Measurements from ENCODE around the gene PDZD7.
"Not testable (repeated sequence)": the region's sequence is repeated elsewhere in the genome, so short reads cannot be mapped to it uniquely, and the experiment has no call there.

PDZD7 gene

DNA sequence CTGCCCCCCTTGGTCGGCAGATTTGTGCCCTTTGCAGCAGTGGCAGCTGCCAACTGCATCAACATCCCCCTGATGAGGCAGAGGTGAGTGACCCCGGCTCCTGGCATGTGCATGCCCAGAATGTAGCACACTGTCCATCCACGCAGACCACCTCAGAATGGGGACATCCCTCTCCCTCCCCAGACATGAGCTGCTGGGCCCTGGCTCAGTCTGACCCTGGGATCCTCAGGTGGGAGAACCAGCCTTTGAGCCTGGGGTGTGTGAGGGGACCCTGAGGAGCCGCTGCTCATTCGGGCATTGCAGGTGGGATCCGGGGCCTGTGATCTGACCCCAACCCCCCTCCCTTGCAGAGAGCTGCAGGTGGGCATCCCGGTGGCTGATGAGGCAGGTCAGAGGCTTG is 5.8 kb upstream of the PDZD7 start:
- no peak for DNase-seq

DNA sequence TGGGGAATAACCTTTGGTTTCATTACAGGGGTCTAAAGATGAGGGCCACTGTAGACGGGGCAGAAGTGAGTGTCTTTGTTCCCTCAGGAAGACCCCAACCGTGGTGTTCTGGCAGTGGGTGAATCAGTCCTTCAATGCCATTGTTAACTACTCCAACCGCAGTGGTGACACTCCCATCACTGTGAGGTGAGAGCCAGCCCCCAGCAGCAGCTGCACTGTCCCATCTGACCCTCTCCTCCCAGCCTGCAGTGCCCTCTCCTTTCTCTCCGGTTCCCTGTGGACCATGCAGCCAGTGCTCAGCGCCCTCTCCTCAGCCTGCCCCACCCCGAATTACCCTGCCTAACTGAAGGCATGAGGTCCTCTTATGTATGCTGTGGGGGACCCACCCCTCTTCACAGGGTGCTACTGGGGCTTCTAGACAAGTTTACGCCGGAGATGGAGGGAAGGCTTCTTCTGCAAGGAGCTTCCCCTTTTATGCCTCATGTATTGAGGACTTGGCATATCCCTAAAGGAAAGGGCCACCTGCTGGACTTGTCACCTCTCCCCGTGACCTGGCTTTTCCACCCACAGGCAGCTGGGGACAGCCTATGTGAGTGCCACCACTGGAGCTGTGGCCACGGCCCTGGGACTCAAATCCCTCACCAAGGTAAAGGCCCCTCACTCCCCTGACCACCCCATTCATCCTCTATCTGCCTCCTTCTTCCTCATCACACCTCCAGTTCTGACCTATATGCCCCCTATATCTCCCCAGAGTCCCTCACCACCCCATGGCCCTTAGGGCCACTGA is 5.2 kb upstream of the PDZD7 start:
- DNase-seq = no peak

DNA sequence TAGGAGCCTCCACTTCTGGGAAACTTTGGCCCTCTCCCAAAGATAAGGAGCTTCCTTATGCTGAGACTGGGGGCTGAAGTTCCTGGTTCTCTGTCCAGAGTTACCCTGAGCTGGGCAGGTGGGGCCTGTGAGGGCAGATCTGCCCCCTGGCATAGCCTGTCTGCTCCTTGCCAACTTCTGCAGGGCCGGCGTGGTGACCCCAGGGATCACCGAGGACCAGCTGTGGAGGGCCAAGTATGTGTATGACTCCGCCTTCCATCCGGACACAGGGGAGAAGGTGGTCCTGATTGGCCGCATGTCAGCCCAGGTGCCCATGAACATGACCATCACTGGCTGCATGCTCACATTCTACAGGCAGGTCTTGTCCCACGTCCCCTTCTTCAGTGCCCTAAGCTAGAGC is 4.4 kb upstream of the PDZD7 start:
- DNase-seq = no peak

DNA sequence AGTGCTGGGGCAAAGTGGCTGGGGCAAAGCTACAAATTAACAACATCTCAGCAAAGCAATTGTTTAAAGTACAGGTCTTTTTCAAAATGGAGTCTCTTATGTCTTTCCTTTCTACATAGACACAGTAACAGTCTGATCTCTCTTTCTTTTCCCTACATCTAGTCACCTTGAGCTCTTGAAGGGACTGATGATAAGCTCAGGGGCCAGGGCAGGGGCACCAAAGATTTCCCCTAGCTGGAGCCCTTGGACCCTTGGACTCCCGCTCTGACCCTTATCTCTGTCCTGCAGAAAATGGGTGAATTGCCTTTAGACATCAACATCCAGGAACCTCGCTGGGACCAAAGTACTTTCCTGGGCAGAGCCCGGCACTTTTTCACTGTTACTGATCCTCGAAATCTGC is 3.5 kb upstream of the PDZD7 start:
- not testable (repeated sequence) for DNase-seq

DNA sequence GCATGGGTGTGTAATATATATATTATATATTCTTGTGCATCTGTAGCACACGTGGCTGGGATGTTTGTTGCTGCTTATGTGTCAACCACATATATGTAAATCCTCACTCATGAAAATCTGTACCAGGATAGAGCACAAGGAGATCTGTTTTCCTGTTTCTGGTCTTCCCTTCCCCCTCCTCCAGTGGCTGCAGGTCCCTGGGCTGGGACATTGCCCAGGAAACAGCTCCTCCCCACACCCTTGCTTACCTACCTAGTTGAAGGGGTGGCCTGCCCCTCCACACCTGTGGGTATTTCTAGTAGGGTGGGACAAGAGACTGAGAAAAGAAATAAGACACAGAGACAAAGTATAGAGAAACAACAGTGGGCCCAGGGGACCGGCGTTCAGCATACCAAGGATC is 2.3 kb upstream of the PDZD7 start:
- DNase-seq = no peak

DNA sequence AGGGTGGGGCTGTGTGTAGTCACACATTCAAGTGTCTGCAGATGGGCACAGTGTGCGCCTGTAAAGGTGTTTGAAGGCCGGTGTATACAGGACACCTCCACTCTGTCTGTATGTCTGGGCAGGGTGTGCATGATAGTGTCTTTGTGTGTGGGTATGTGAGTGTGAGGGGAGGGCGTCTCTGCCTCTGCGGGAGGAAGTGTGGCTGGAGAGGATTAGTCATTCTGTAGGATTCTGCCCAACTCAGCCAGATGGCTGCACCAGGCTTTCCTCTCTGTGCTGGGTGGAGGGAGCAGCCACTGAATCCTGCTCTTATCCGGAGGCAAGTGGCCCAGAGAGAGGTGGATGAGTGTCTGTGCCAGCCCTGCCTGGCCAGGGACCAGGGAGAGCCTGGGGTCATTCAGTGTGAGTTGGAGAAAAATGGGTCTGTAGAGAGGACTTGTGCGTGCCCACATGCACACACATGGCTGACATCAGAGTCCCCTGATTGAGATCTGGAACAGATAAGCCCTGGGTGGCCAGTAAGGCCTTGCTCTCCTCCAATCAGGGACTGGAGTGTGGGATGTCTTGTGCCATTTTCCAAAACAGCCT is 1.8 kb upstream of the PDZD7 start:
- DNase-seq = peak; percentile 33 to 75

DNA sequence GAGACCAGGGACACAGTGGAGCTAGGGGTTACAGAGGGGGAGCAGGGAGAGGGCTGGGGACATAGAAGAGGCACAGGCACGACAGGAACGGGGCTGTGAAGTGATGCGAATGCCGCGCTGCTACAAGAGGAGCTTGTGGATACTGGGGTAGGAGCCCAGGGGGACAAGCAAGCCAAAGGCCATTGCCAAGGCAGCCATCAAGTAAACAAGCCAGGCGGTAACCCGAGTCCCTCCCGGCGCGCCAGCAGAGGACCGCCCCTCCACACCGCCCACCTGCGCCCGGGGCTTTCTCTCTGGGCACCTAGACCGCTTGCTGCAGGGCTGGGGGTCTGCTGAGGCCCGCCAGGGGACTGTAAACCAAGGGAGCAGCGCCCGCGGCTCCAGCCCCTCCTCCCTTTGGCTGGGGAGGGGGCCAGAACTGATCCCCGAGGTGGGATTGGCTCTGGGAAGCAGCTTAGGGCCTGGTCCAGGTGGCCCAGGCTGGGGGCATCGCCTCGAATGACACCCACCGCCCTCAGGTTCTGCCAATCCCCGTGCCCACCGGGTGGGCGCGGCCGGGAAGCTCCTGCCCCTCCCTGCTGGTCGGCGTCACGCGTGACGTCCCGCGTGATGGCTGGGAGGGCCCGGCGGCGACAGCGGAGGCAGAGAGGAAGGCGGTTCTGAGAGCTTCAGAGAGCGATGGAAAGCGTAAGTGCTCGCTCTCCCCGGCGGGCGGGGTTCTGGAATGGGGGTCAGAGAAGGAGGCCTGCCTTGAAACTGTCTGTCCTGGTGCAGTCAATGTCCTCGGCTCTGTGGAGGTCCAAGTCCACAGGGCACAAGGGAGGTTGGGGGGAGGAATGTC is 1.1 kb upstream of the PDZD7 start:
- DNase-seq = peak; percentile 65 to 77

DNA sequence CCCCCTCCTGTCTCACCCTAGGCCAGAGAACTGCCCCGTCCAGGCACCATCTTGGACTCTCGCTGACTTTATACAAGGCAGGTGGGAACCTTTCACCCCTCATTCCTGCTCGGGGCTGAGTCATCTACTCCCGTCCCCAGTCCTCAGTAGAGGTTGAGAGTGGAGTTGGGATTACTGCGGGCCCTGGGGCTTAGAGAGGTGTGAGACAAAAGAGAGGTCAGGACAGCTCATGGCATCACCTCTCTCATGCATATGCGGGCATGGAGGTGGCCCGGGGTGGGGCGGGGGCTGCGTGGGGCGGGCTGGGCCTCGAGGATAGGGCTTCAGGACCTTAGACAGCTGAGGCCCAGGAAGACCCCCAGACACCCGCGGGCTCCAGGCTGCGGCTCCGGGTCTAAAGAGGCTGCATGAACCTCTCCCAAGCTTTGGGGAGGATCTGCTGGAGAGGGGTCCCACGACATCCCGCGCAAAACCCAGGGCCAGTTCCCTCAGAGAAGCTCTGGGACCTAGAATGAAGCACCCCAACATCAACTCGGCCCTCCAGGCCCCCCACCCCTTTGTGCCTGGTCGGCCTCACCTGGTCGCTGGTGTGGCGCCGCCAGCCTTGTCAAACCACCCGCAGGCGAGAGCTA is 317 bp downstream of the PDZD7 start:
- no peak for DNase-seq

DNA sequence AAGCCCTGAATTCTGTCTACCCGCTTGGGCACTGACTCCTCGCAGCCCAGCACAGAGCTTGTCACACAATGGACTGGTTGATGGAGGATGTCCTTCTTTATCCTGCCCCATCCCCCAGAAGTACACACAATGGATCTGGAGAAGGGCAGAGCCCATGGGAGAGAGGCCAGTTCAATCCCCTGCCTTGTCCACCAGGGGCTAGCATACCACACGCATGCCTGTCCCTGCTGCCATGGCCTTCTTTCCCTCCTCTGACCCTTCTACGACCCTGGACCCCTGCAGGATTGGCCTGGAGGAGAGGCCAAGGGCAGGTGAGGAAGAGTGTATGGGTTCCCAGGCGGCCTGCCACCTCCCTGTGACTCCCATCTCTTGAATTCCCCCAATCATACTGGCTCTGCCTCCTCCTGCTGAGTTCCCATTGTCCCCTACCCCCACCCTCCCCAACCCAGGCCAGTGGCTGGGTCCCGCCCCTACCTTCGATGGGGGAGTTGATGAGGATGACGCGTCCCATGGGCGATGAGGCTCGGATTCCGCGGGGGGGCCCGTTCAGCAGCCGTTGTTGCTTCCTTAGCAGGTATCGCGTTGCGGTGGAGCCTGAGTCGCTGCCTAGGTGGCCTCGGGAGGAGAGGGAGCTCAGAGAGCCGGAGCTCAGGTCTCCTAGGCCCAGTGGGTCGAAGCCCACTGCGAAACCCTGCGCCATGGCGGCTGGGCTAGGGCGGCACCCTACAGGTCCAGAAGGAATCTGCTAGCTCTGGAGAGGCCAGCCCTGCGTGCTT is 1.2 kb downstream of the PDZD7 start:
- no peak for DNase-seq

DNA sequence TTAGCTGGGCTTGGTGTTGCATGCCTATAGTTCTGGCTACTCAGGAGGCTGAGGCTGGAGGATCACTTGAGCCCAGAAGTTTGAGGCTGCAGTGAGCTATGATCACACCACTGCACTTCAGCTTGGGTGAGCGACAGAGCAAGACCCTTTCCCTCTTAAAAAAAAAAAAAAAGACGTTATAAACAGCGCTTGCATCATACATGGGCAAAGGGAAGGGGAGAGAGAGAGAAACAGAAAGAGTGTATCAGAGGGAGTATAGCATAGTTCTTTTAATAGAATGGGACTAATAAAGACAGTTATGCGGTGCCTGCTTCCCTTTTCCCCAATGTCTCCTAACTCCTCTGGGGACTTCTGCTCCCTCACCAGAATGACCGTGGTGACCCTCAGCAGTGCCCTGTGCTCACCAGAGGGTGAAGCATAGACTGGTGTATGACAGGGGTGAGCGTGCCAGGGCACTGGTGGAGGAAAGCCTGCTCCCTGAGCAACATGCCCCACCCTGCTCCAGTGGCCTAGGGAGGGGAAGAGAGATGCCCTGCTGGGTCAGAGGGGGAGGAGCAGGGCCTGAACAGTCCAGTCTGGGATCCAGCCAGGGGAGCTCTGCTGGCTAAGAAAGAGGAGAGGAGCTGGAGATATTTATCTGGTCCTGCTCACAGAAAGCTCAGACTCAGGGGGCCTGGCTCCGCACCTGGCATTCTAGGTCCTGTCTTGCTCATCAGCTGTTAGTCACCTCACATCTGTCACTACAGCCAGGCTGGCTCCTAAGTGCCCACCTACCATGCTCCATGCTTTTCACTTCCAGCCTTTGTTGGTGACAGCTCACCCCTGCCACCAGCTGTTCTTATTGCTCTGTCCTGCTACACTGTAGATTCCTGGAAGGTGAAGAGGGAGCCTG is 2.2 kb downstream of the PDZD7 start:
- DNase-seq = no peak

DNA sequence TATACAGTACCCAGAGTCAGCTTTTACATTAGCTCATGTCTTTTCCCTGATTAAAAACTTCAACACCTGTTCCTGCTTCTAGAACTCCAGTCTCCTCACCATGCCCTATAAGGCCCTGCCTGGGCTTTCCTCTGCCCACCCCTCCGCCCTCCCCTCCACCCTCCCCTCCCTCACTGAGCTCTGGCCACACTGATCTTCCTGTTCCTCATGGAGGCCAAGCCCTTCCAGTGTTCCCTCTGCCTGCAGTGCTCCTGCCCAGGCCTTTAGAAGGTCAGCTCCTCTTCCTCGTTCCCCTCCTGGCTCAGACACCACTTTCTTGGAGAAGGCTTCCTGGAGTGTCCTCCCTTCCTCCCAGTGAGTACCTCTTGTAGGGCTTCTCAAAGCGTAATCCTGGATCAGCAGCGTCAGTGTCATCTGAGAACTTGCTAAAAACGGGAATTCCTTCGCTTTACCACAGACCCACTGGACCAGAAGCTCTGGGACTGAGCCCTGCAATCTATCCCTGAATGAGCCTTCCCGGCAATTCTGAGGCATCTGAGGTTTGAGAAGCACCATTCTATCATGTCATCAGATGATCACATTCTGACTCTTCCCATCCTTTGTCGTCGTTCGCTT is 3.7 kb downstream of the PDZD7 start:
- no peak for DNase-seq

DNA sequence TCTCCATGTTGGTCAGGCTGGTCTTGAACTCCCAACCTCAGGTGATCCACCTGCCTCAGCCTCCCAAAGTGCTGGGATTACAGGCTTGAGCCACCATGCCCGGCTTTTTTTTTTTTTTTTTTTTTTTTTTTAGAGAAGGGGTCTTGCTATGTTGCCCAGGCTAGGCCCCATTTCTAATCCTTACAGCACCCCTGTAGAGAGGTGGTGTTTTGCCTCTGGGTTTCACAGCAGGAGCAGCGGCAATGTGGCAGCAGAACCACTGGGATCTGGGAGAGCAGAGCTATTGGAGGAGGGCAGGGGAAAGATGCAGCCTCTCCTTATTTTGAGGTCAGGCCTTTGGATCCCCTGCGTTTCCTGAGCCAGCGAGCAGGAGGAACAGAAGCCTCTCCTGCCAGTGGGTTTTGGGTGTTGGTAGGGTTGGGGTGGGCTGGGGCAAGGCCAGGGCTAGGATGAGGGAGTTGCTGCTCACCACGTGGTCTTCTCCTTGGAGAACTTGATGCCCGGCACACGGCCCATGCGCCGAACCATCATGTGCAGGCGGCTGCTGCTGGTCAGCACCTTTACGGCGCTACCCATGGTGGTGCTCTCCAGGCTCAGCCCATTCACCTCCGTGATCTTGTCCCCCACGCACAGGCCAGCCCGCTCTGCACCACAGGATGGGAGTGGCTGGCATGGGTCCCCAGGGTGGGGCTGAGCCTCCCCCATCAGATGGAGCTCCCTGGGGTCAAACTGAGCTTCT is 7.8 kb downstream of the PDZD7 start:
- no peak for DNase-seq

DNA sequence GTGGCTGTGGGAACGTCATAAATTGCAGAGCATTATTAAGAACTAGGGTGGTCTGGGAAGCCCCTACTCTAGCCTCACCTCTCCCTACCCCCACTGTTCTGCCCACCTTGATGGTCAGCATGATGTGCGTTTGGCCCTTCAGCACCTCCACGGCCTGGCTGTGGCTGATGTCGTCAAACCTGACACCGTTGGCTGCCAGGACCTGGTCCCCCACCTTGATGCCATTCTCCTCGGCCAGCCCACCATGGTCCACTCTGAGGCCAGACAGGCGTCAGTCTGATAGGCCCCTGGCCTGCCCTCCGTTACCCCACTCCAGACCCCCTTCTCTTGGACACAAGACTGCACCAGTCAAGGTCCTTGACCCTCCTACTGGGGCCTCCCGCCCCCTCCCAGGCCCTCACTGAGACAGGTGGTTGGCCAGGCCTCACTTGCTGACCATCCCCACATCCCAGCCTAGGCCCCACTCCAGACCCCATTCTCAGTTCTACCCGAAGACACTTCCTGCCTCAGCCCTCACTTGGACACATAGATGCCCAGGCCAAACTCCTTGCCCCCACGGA is 9.2 kb downstream of the PDZD7 start:
- DNase-seq = no peak

DNA sequence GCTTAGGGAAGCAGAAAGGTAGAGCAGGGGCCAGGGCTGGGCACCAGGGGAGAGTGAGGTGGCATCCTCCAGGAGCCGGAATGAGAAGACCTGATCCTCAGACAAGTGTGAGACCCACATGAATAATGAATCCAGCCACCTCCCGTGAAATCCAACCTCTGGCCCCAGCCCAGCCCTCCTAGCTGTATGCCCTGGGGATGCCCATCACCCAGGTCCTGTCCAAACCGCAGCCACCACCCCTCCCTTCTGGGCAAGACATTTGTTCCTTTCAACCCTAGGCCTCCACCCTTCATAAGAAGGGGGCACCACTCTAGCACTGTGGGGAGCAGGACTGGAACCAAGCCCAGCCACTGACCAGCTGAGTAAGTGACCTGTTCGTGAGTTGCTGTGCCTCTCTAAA is 9.7 kb downstream of the PDZD7 start:
- no peak for DNase-seq

DNA sequence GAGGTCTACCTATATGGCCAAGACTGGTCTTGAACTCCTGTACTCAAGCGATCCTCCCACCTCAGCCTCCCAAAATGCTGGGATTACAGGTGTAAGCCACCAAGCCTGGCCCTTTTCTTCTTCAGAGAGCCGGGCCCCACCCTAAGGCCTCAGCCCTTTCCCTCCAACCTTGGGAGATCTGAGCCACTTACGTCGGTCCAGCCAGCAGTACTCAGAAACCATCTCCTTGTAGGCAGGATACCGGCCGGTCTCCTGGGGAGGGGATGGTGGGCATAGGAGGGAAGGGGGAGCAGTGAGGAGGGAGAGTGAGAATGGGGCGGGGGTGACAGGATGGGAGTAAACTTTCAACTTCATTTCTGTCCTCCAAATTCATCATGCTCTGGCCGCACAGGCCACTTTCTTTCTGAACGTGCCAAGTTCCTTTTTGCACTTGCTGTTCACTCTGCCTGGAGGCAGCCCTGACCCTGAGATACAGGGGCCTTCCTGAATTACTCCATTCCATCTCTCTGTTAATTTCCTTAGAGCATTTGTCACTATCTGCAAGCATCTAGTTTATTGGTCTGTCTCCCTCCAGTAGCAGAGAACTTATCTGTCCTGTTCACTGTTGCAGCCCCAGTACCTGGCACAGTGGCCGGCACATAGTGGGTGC is 10.4 kb downstream of the PDZD7 start:
- no peak for DNase-seq

DNA sequence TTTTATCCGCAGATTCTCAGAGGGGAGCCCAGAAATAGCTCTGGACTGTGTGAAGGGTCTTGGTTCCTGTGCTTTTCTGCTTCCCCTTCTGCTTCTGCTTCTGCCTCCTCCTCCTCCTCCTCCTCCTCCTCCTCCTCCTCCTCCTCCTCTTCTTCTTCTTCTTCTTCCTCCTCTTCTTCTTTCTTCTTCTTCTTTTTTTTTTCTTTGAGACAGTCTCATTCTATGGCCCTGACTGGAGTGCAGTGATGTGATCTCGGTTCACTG is 11.6 kb downstream of the PDZD7 start:
- no peak for DNase-seq

DNA sequence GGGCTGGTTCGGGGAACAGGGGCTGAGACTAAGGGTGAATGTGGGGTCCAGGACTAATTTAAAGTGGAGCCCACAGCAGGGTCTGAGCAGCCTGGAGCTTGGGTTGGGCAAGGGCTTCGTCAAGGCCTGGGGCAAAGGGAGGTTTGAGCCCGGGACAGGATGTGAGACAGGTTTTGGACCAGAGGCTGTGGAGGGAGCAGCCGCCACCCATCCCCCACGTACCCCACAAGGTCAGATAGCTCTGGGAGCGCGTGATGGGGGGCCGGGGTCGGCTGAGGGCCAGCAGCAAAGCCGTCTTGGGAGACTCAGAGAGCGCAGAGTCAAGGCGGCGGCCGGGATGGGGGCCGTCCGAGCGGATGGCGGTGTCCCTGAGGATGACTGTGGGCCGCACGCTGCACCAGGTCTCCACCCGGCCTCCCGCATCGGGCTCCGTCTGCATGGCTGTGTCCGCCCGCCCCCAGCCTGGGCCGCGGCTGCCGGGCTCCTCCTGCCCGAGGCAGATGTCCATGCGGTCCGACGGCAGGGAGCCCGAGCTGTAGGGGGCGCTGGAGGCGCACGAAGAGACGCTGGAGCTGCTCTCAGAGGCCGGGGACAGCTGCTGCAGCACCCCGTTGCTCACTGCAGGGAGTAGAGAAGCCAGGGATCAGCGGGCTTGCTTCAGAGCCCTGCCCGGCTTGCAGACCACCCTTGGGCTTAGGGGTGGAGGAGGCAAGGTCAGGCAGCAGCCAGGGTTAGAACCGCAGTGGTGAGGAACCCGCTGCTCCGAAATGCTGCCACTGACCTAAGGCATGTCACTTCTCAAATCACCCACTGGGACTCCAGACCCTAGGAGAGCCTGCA is 12.1 kb downstream of the PDZD7 start:
- peak; percentile 63 to 70 for DNase-seq

DNA sequence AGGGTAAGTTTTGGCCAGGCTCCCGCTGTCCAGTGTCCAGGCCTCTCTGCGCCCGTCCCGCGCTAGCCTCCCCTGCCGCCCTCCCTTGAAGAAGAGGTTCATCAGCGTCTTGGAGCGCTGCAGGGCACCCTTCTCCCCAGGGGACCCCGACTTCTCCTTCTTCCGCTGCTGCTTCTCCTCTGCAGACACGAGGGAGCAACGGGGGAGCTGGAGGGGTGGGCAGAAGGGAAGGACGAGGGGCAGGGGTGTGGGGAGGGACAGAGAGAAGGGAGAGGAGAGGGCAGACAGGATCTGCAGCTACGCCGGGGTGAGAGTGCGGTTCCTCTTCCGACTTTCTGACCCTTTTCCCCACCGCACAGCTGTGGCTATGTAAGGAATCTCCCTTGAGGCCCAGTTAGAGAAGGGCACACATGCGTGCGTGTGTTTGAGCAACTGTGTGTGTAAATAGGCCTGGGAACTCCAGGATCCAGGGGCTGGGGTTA is 12.8 kb downstream of the PDZD7 start:
- no peak for DNase-seq

DNA sequence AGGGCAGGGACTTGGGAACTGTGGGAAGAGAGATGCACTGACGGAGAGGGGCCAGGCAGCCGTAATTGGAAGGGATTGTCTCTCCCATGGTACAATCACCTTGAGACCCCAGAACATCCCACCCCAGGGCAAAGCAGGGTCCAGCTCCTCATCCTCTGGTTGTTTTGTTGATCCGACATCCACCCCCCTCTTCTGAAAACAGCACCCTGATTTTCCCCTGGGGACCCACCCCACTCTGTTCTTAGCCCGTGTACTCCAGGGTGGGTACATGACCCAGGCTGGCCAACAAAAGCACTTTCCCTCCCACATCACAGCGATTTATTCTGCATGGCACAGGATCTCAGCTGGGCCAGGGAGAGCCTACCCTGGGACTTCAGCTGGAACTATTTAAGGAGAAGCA is 14.1 kb downstream of the PDZD7 start:
- no peak for DNase-seq

Measured in stimulated activated CD4-positive, alpha-beta T cell treated with anti-CD3 and anti-CD28 coated beads, Interleukin-4, amount 100 ng/mL, for 4 hours (primary cell).